ENCODE measurements around the gene RIF1.

DNA sequence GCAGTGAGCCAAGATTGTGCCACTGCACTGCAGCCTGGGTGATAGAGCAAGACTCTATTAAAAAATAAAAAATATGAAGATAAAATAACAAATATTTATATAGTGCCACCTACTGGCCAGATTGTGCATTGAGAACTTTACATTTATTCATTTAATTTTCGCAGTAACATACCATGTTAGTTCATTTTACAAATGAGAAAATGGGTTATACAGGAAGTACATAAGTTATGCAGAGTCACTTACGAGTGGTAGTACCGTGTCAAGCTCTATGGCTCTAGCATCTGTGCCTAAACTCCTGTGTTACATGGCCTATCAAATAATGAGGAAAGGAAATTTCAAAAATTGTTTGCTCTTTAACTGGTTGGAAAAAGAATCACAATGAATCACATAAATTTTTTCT, 27.9 kb downstream of the RIF1 start:
- no peak for TF ChIP-seq EZH2 (IDR thresholded peaks at IDR 0.05; ENCODE audit: insufficient read depth, low read length)
- TF ChIP-seq, protein P1, sequence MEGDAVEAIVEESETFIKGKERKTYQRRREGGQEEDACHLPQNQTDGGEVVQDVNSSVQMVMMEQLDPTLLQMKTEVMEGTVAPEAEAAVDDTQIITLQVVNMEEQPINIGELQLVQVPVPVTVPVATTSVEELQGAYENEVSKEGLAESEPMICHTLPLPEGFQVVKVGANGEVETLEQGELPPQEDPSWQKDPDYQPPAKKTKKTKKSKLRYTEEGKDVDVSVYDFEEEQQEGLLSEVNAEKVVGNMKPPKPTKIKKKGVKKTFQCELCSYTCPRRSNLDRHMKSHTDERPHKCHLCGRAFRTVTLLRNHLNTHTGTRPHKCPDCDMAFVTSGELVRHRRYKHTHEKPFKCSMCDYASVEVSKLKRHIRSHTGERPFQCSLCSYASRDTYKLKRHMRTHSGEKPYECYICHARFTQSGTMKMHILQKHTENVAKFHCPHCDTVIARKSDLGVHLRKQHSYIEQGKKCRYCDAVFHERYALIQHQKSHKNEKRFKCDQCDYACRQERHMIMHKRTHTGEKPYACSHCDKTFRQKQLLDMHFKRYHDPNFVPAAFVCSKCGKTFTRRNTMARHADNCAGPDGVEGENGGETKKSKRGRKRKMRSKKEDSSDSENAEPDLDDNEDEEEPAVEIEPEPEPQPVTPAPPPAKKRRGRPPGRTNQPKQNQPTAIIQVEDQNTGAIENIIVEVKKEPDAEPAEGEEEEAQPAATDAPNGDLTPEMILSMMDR (IDR thresholded peaks at IDR 0.05; ENCODE audit: insufficient read depth, low read depth, low read length) = peak; percentile 47
